ENCODE results near the gene MYMX. TPM values are rescaled to one million over a fixed set of nuclear protein-coding genes. Genes with fewer than 3 reads are reported as not detected.
"Not testable (repeated sequence)": the region's sequence is repeated elsewhere in the genome, so short reads cannot be mapped to it uniquely, and the experiment has no call there.

Gene MYMX
- total and polyA plus RNA-seq, 2 of the 4 experiments (the other 2 are of a cell fraction) = not detected

- H2AFZ ChIP-seq (replicated peaks; ENCODE audit: low read length, poor library complexity); H4K91ac ChIP-seq (ENCODE audit: insufficient read depth, low read depth, low read length); in situ Hi-C loops (cut with MboI; ENCODE audit: low sequenced_read_pairs); H3K14ac ChIP-seq (replicated peaks; ENCODE audit: low read depth, low read length); H3K23ac ChIP-seq (ENCODE audit: low read depth, low read length); H4K8ac ChIP-seq (ENCODE audit: low read depth in 2 of 2, low read length in 2 of 2); H4K20me1 ChIP-seq (ENCODE audit: insufficient read depth, low read length); H2BK15ac ChIP-seq (ENCODE audit: low read depth, low read length); DNase-seq; H3K9me1 ChIP-seq (ENCODE audit: insufficient read depth, low read length); H3K4me1 ChIP-seq (ENCODE audit: control insufficient read depth, insufficient read depth, low read length); H2AK5ac ChIP-seq (ENCODE audit: low read depth, low read length); H3K56ac ChIP-seq (ENCODE audit: extremely low read depth, insufficient read depth, low read length); CTCF ChIA-PET; H3K9ac ChIP-seq (ENCODE audit: low read depth, low read length); BruUV-seq (replicated peaks); dilution Hi-C loops (cut with HindIII; ENCODE audit: low sequenced_read_pairs, unreplicated experiment); H3K9me3 ChIP-seq (ENCODE audit: control insufficient read depth, insufficient read depth, low read length); intact Hi-C loops (cut with micrococcal nuclease); ATAC-seq (ENCODE audit: low read depth); H2BK120ac ChIP-seq (ENCODE audit: low read depth, low read length); H2BK20ac ChIP-seq (ENCODE audit: low read depth, low read length); H3K4me2 ChIP-seq (ENCODE audit: low read depth, low read length); H3K27ac ChIP-seq (ENCODE audit: insufficient read depth, low read length); H3K36me3 ChIP-seq (ENCODE audit: control insufficient read depth, insufficient read depth, low read length); H2BK5ac ChIP-seq (ENCODE audit: low read depth, low read length, poor library complexity, severe bottlenecking); H3K79me1 ChIP-seq (ENCODE audit: low read depth in 1 of 2, low read length in 2 of 2); POLR2A ChIA-PET (ENCODE audit: unreplicated experiment); H4K5ac ChIP-seq (ENCODE audit: low read depth, low read length); H2AK9ac ChIP-seq (replicated peaks; ENCODE audit: low read depth, low read length, poor library complexity); H3K4ac ChIP-seq (ENCODE audit: low read depth, low read length); H3K18ac ChIP-seq (ENCODE audit: low read depth, low read length); H3K4me3 ChIP-seq (ENCODE audit: insufficient read depth, low read depth, low read length): not testable (repeated sequence)
- peaks cover 16% of the 10 kb centered on the region for H3K27me3 ChIP-seq (ENCODE audit: control insufficient read depth, insufficient read depth, low read length)
- 74% methylated on average over 10 of the region's 11 CpGs; no CpG with 5 or more reads in 1 of the 2 experiments for WGBS, 2 experiments (ENCODE audit: extremely low coverage in 2 of 2, insufficient read length in 1 of 2)
These were observed 20.4 kb upstream of the MYMX start for GRCh38 chr6:44196351-44196750.

All from IMR-90 (cell line).